GDM1 (cell line): ENCODE data around the gene TTC24.
"Not testable (repeated sequence)": the region's sequence is repeated elsewhere in the genome, so short reads cannot be mapped to it uniquely, and the experiment has no call there.

Experiments
- DNase-seq: peaks from one replicate; lab custom pipeline; 2025; lab: John Stamatoyannopoulos, UW

Gene TTC24

GRCh38 chr1:156608981-156609380, 29.5 kb downstream of the TTC24 start:
- DNase-seq, result peak; percentile 26

GRCh38 chr1:156610072-156610471, 30.5 kb downstream of the TTC24 start:
- DNase-seq, result not testable (repeated sequence)

GRCh38 chr1:156612666-156613065, 33.1 kb downstream of the TTC24 start:
- no peak for DNase-seq

- DNase-seq, result no peak
These were observed 36.4 kb downstream of the TTC24 start for GRCh38 chr1:156615946-156616345.

GRCh38 chr1:156616463-156616862, 36.9 kb downstream of the TTC24 start:
- DNase-seq, result no peak

GRCh38 chr1:156618853-156619581, 39.5 kb downstream of the TTC24 start, which contains the start of gene HAPLN2:
HAPLN2 (plus strand) TSS chr1:156619415; CDS start chr1:156623491, 4,076 bp downstream.
- DNase-seq, result no peak

GRCh38 chr1:156619582-156619955, 40.0 kb downstream of the TTC24 start:
- no peak for DNase-seq

- no peak for DNase-seq
These were observed 43.2 kb downstream of the TTC24 start for GRCh38 chr1:156622581-156623297.

GRCh38 chr1:156623946-156624813, 44.7 kb downstream of the TTC24 start:
- DNase-seq, result no peak

- DNase-seq, result no peak
These were observed 45.4 kb downstream of the TTC24 start for GRCh38 chr1:156624814-156625435.

GRCh38 chr1:156625436-156626078, 46.0 kb downstream of the TTC24 start:
- DNase-seq, result peak; percentile 35

GRCh38 chr1:156626079-156626438, 46.5 kb downstream of the TTC24 start:
- DNase-seq, result no peak

- no peak for DNase-seq
These were observed 47.9 kb downstream of the TTC24 start for GRCh38 chr1:156627313-156627880.

GRCh38 chr1:156629823-156630449, 50.4 kb downstream of the TTC24 start:
- no peak for DNase-seq

- not testable (repeated sequence) for DNase-seq
These were observed 51.6 kb downstream of the TTC24 start for GRCh38 chr1:156631152-156631551.

GRCh38 chr1:156632355-156632754, 52.8 kb downstream of the TTC24 start:
- DNase-seq, result no peak
